ENCODE data around the gene CACNB2.

Gene CACNB2

GRCh38 chr10:18290651-18291313, 150.6 kb downstream of the CACNB2 start:
- no peak for DNase-seq (ENCODE audit: low read depth, low spot score)

GRCh38 chr10:18293536-18294510, 153.6 kb downstream of the CACNB2 start:
- DNase-seq (ENCODE audit: low read depth, low spot score) = no peak

GRCh38 chr10:18294633-18295032, 154.4 kb downstream of the CACNB2 start:
- no peak for DNase-seq (ENCODE audit: low read depth, low spot score)

- DNase-seq (ENCODE audit: low read depth, low spot score) = no peak
Observed at GRCh38 chr10:18297659-18298058, 157.4 kb downstream of the CACNB2 start.

GRCh38 chr10:18298256-18298655, 158.0 kb downstream of the CACNB2 start:
- DNase-seq (ENCODE audit: low read depth, low spot score) = no peak

- peak; percentile 13 for DNase-seq (ENCODE audit: low read depth, low spot score)
Observed at GRCh38 chr10:18303851-18304801, 163.9 kb downstream of the CACNB2 start.

GRCh38 chr10:18306031-18306430, 165.8 kb downstream of the CACNB2 start:
- DNase-seq (ENCODE audit: low read depth, low spot score) = no peak

- DNase-seq (ENCODE audit: low read depth, low spot score) = peak; percentile 52
Observed at GRCh38 chr10:18308600-18308999, 168.4 kb downstream of the CACNB2 start.

- DNase-seq (ENCODE audit: low read depth, low spot score) = no peak
Observed at GRCh38 chr10:18310761-18311160, 170.5 kb downstream of the CACNB2 start.

GRCh38 chr10:18312374-18313139, 172.3 kb downstream of the CACNB2 start:
- peak; percentile 46 for DNase-seq (ENCODE audit: low read depth, low spot score)

GRCh38 chr10:18313140-18313530, 172.9 kb downstream of the CACNB2 start:
- DNase-seq (ENCODE audit: low read depth, low spot score) = no peak

GRCh38 chr10:18313626-18314025, 173.4 kb downstream of the CACNB2 start:
- DNase-seq (ENCODE audit: low read depth, low spot score) = no peak

- DNase-seq (ENCODE audit: low read depth, low spot score) = no peak
Observed at GRCh38 chr10:18319628-18320027, 179.4 kb downstream of the CACNB2 start.

- no peak for DNase-seq (ENCODE audit: low read depth, low spot score)
Observed at GRCh38 chr10:18321371-18321770, 181.1 kb downstream of the CACNB2 start.

- DNase-seq (ENCODE audit: low read depth, low spot score) = no peak
Observed at GRCh38 chr10:18323916-18324315, 183.7 kb downstream of the CACNB2 start.

GRCh38 chr10:18325410-18325809, 185.2 kb downstream of the CACNB2 start:
- DNase-seq (ENCODE audit: low read depth, low spot score) = no peak

GRCh38 chr10:18325889-18326531, 185.8 kb downstream of the CACNB2 start:
- DNase-seq (ENCODE audit: low read depth, low spot score) = peak; percentile 72

GRCh38 chr10:18328941-18329340, 188.7 kb downstream of the CACNB2 start:
- no peak for DNase-seq (ENCODE audit: low read depth, low spot score)

GRCh38 chr10:18332048-18332447, 191.8 kb downstream of the CACNB2 start:
- no peak for DNase-seq (ENCODE audit: low read depth, low spot score)

GRCh38 chr10:18332484-18332883, 192.3 kb downstream of the CACNB2 start:
- no peak for DNase-seq (ENCODE audit: low read depth, low spot score)

Measured in astrocyte of the hippocampus (primary cell).